GM12891 (cell line): Measurements from ENCODE around the gene COMMD9. TPM values are rescaled to one million over a fixed set of nuclear protein-coding genes. Genes with fewer than 3 reads are reported as not detected.
"Not testable (repeated sequence)": the region's sequence is repeated elsewhere in the genome, so short reads cannot be mapped to it uniquely, and the experiment has no call there.

Experiments
- DNase-seq: peaks from one replicate; pipeline ENCODE4 v3.0.0; 2011; ENCODE audit warnings: low spot score; ENCODE audit not compliant: insufficient read length
- FAIRE-seq: peaks from 2 replicates; lab custom pipeline; 2011; peaks lifted over from hg19 to GRCh38; lab: Jason Lieb, UNC
- PAX5 ChIP-seq: IDR thresholded peaks from 2 replicates; pipeline ENCODE4 v1.6.1; 2011; ENCODE audit warnings: low read length, moderate library complexity, mild to moderate bottlenecking; ENCODE audit not compliant: insufficient read depth, severe bottlenecking
- POLR2A ChIP-seq: IDR thresholded peaks from 2 replicates; pipeline ENCODE4 v1.6.1; 2011; ENCODE audit warnings: low read depth, low read length, control low read depth
- POLR2AphosphoS5 ChIP-seq: IDR thresholded peaks from 2 replicates; pipeline ENCODE4 v1.6.1; 2011; ENCODE audit warnings: low read depth, low read length, control low read depth
- POU2F2 ChIP-seq: IDR thresholded peaks from 2 replicates; pipeline ENCODE4 v1.6.1; 2011; ENCODE audit warnings: low read depth, mild to moderate bottlenecking, control low read depth, low read length, moderate library complexity
- SPI1 ChIP-seq: IDR thresholded peaks from 2 replicates; pipeline ENCODE4 v1.6.1; 2011; ENCODE audit warnings: low read depth, low read length, control low read depth
- TAF1 ChIP-seq: IDR thresholded peaks from 2 replicates; pipeline ENCODE4 v1.6.1; 2011; ENCODE audit warnings: low read depth, low read length, control low read depth
- polyA plus RNA-seq: library from polyadenylated mRNA; unstranded; fragments of >200 nt; gene quantifications from one replicate; pipeline ENCODE4 v1.2.1, GENCODE V29; 2012; ENCODE audit warnings: low read depth, missing spikeins, inconsistent platforms; ENCODE audit not compliant: missing spikeins

COMMD9 gene
- 27.1 TPM for polyA plus RNA-seq

DNA sequence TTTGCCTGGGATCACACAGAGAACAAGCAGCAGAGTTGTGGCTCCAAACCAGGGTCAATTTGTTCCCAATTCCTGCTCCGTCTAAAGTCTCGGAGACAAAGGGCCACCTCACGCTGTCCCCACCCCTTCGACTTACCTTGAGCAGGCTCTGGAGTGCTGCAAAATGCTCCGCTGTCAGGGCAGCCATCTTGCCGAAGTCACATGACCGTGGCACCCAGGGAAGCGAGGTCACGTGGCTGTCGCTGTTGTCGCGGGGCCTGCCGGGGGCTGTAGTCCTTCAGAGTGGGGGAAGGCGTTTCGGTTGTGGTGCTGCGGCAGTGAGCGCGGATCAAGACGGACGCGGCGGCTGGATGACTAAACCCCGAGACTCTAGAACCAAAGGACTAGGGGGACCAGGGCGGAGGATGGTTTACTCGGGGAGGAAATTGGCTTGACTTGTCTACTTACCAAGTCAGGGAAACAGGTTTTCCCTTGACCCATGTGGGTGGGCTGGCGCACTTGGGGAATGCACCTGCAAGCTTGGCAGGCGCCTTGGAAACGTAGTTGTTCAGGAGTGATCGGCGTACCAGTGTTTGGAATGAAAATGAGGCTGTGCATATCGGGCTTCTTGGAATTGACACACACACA, at the start of gene COMMD9:
Gene COMMD9, minus strand, starts transcription at position 199 of the 627 bp plus-strand sequence. Its CDS starts 12 bp downstream, at position 187.
- TF ChIP-seq TAF1 (peak; percentile 83), POLR2A (peak; percentile 82), PAX5 (no peak), SPI1 (0 out of 2 replicates have a peak, but pooled peaks have one; percentile 19), POU2F2 (peak; percentile 79), POLR2AphosphoS5 (peak; percentile 76; the same call in 1 of the 2 replicates)
- peak; percentile 80 for DNase-seq
- peak; percentile 98 for FAIRE-seq

DNA sequence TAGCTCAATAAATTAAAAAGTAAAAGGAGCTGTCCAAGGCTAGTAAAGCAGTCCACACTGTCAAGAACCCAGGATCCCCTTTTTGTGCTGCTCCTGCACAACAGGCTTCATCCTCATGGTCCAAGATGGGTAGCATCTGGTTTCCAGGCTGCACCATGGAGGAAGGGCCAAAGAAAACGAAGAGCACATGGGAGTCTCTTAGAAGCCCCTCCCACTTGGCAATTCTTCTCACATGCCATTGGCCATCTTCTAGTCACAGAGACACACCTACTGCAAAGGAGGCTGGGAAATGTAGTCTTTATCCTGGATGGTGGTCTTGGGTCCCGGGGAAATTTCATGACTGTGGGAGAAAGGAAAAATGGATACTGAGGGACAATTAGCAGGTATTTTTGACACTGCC, 44.7 kb upstream of the COMMD9 start:
- FAIRE-seq (peak; percentile 61), DNase-seq (no peak)
- no peak for TF ChIP-seq TAF1
- no peak for TF ChIP-seq PAX5
- no peak for TF ChIP-seq POU2F2
- TF ChIP-seq POLR2AphosphoS5 = no peak
- TF ChIP-seq POLR2A = no peak
- no peak for TF ChIP-seq SPI1

DNA sequence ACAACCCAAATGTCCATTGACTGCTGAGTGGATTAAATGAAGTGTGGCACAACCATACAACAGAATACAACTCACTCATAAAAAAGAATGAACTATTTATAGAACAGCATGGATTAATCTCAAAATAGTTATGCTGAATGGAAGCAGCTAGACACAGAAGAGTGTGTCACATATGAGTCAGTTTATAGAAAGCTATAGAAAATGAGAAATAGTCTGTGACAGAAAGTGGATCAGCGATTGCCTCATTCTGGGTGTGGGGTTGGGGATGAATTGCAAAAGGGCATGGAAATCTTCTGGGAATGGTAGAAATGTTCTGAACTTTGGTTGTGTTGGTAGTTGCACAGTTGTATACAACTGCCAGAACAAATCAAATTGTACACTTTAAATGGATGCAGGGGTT, 44.2 kb upstream of the COMMD9 start:
- no peak for FAIRE-seq
- TF ChIP-seq POU2F2 = no peak
- no peak for TF ChIP-seq PAX5
- no peak for TF ChIP-seq TAF1
- TF ChIP-seq POLR2AphosphoS5 = no peak
- no peak for TF ChIP-seq POLR2A
- TF ChIP-seq SPI1 = no peak
- DNase-seq = no peak

DNA sequence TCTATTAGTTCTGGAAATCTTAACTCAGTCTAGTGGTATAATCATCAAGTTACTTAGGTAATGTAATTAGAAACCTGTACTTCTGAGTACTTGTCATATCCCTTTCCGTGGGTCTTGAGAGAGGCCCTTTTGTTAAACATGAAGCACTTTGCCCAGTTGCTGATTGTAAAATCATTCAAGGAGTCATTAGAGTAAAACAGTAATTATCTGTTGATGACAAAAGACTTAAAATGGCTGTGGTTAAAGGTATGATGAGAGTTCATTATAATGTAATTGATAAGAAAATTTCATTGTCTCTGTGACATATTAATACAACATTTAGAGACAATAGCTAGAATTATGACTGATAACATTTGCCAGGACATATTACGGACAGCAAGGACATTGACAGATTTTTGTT, 41.2 kb upstream of the COMMD9 start:
- TF ChIP-seq POU2F2 (no peak), SPI1 (no peak), PAX5 (no peak)
- no peak for FAIRE-seq
- DNase-seq = no peak

DNA sequence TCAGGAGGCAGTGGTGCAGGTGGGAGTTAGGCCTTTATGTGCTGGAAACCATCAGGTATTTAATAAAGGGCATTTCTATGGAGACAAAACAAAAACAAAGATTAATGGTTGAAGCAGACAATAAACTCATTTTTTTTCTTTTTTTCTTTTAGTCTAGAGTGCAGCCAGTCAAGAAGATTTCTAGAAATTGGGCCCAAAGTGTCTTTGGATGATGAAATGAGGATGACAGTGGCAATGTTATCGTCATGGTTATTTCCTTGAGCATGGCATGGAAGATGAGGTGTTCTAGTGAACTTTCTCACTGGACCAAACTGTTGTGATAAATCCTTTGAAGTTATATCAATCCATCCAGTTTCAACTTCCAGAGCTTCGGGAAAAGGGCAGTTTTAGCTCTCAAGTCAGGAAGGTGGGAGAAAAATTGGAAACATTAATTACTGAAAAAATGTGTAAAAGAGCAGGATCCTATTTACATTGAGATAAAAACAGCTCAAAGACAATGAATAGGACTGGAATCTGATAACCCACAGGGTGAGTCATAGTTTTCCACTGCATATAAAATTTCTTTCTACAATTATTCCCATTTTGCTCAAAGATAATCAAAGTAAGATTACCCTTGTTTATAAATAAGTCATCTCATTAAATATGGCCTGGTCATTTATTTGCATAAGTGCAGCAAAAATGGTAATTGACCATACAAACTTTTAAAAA, 39.9 kb upstream of the COMMD9 start:
- no peak for DNase-seq
- no peak for FAIRE-seq
- TF ChIP-seq PAX5 = no peak
- no peak for TF ChIP-seq POU2F2
- TF ChIP-seq TAF1 = no peak
- TF ChIP-seq POLR2A = no peak
- TF ChIP-seq POLR2AphosphoS5 = no peak
- no peak for TF ChIP-seq SPI1

DNA sequence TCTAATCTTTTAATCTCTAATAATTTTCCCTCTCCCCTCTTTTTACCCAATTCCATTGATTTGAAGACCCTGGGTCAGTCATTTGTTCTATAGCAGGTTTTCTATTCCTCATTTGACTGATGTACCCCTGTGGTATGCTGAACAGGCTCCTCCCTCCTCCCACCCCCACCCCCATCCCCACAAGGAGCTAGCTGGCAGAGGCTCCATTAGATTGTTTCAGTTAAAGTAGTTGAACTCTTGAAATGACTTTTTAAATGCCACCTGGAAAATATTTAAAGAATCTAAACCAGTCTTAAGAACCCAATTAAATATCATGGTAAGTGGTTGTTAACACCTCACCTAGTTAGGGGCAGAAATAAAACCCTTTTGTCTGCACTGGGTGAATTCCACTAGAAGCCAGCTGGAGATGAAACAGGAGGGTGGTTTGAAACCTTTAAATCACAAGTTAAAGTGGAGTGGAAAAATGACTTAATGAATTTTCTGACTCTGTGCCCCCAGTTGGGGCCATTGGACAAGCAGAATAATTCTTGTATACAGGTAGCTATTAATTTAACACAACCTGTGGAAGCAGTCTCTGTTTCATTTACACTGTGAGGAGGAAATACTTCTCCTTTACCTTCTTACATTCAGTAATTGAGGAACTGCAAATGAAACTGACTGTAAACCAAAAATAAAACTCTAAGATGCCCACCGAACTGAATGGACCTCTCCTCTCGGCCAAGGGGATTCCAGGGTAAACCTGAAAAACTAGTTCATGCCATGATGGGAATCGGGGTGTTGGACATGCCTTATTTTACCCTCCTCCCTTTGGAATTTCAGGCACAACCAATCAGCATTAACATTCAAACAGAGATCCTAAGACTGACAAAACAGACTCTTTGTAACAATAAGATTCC, 37.5 kb upstream of the COMMD9 start:
- TF ChIP-seq SPI1 (peak; percentile 94), POU2F2 (no peak), PAX5 (no peak), POLR2A (no peak)
- peak; percentile 66 for FAIRE-seq
- peak; percentile 12 for DNase-seq

DNA sequence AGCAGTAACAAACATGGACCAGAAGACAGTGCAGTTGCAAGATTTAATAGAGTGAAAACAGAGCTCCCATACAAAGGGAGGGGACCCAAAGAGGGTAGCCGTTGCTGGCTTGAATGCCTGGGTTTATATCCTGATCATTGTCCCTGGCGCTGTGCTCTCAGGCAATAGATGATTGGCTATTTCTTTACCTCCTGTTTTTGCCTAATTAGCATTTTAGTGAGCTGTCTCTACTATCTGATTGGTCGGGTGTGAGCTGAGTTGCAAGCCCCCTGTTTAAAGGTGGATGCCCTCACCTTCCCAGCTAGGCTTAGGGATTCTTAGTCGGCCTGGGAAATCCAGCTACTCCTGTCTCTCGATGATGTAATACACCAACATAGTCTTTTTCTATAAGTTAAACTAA, 36.2 kb upstream of the COMMD9 start:
- DNase-seq, FAIRE-seq: not testable (repeated sequence)

DNA sequence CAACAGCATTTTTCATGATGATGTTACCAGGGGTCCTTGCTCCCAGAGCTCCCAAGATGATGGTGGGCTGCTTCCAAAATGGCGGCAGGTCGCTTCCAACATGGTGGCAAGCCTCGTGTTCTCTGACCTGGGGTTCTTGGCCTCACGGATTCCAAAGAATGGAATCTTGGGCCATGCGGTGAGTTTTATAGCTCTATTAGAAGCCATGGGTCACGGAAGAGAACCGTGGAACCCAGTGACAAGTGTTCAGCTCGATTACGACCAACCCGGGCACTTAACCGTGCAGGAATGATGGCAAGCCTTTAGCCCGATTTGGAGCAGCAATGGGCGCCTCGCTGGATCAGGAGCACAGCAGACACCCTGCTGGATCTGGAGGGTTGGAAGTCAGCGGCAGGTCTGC, 35.7 kb upstream of the COMMD9 start:
- FAIRE-seq, DNase-seq: not testable (repeated sequence)

DNA sequence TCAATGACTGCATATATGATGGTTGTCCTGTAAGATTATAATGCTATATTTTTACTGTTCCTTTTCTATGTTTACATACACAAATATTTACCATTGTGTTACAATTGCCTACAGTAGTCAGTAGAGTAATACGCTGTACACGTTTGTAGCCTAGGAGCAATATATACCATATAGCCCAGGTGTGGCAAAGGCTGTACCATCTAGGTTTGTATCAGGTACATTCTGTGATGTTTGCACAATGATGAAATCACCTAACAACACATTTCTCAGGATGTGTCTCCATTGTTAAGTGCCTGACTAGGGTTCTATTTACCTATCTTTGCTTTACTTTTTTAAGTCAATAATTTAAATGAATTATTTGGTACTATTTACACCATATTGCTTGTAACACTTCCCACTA, 28.8 kb upstream of the COMMD9 start:
- no peak for TF ChIP-seq TAF1
- no peak for TF ChIP-seq POLR2AphosphoS5
- DNase-seq (no peak), FAIRE-seq (no peak)

DNA sequence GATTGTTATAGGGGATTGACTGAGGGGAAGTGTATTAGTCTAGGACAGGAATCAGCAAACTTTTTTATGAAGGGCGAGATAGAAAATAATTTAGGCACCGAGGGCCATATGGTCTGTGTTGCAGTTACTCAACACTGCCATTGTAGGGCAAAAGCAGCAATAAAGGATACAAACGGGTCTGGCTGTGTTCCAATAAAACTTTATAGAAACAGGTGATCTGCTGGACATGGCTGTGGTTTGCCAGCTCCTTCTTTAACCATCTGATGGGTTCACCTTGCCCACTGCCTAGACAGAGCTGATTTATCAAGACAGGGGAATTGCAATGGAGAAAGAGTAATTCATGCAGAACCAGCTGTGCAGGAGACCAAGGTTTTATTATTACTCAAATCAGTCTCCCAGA, 26.8 kb upstream of the COMMD9 start:
- no peak for DNase-seq
- FAIRE-seq = no peak
- no peak for TF ChIP-seq POLR2AphosphoS5
- TF ChIP-seq POLR2A = no peak
- no peak for TF ChIP-seq POU2F2
- TF ChIP-seq PAX5 = no peak
- TF ChIP-seq TAF1 = no peak
- TF ChIP-seq SPI1 = no peak
